GM21619 (cell line): ENCODE results near the gene NAA40.

Experiments used
- ATAC-seq: cut with Tn5 transposase; IDR thresholded peaks from one replicate; pipeline ENCODE4 v1.9.1; 2021; ENCODE audit not compliant: unreplicated experiment

Gene NAA40

GRCh38 chr11:63986156-63986931 is 47.5 kb downstream of the NAA40 start, which contains the start of gene OTUB1:
Gene OTUB1 (plus strand): TSS chr11:63986438. CDS start chr11:63986457, 19 bp downstream.
- ATAC-seq: peak; percentile 91

- no peak for ATAC-seq
Measured at GRCh38 chr11:63986932-63987513, 48.2 kb downstream of the NAA40 start.

- ATAC-seq: no peak
Measured at GRCh38 chr11:63991558-63991957, 52.8 kb downstream of the NAA40 start.

DNA sequence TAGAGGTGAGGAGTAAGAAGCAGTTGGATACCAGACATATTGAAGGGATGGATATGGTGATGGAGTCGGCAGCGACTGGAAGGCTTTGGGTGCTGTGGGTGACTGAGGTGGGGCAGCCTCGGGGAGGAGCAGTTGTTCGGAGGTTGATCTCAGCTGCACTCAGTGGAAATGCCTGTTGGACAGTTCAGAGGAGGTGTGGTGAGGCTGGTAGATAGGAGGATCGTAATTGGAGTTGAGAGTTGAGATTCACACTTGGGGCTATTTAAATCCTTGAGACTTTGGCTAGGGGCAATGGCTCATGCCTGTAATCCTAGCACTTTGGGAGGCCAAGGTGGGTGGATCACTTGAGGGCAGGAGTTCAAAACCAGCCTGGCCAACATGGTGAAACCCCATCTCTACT is 54.3 kb downstream of the NAA40 start:
- ATAC-seq: no peak

GRCh38 chr11:63993993-63994392 is 55.2 kb downstream of the NAA40 start:
- ATAC-seq: no peak

DNA sequence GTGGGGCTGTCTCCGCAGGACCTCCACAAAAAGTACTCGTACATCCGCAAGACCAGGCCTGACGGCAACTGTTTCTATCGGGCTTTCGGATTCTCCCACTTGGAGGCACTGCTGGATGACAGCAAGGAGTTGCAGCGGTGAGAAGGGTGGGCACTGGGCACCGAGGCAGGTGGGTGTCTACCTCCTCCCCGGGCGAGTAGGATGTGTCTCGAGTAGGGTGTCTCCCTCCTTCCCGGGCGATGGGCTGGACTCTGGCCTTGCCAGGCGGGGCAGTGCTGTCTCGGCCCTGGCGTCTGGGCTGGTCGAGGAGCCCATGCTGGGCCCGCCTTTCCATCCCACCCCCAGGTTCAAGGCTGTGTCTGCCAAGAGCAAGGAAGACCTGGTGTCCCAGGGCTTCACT is 57.7 kb downstream of the NAA40 start:
- ATAC-seq: no peak

DNA sequence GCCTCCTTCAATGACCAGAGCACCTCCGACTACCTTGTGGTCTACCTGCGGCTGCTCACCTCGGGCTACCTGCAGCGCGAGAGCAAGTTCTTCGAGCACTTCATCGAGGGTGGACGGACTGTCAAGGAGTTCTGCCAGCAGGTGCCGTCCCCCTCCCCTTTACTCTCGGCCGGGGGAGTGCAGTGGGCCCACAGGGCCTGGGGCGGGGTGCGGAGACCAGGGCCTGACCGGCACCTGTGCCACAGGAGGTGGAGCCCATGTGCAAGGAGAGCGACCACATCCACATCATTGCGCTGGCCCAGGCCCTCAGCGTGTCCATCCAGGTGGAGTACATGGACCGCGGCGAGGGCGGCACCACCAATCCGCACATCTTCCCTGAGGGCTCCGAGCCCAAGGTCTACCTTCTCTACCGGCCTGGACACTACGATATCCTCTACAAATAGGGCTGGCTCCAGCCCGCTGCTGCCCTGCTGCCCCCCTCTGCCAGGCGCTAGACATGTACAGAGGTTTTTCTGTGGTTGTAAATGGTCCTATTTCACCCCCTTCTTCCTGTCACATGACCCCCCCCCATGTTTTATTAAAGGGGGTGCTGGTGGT is 58.4 kb downstream of the NAA40 start:
- no peak for ATAC-seq

DNA sequence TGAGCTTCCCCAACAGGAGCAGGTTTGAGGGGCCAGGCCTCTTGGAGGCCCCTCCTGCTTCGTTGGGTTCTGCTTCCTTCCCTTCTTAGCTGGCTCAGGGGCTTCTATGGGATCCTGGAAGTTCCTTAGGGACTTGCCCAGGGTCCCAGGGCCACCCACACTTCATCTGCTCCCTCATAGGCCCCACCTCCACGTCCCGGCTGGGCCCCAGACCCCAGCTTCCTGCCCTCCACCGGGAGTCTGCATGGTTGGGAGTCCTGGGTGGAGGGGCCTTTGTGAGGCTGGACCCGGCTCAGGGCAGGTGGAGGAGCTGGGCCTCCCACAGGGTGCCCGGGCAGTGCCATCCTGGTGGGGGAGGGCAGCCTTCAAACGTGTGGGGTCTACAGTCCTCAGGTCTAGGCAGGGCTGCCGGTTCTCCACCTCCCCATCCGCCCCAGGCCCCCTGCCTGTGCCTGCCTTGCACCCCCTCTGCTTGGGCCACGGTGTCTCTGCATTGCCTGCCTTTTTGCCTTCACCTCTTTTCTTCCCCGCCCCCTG is 59.1 kb downstream of the NAA40 start:
- ATAC-seq: no peak

- no peak for ATAC-seq
Measured at GRCh38 chr11:63998558-63999348, 60.0 kb downstream of the NAA40 start.

GRCh38 chr11:63999349-64000025 is 60.7 kb downstream of the NAA40 start:
- ATAC-seq: no peak

- peak; percentile 72 for ATAC-seq
Measured at GRCh38 chr11:64000026-64000739, 61.4 kb downstream of the NAA40 start.

DNA sequence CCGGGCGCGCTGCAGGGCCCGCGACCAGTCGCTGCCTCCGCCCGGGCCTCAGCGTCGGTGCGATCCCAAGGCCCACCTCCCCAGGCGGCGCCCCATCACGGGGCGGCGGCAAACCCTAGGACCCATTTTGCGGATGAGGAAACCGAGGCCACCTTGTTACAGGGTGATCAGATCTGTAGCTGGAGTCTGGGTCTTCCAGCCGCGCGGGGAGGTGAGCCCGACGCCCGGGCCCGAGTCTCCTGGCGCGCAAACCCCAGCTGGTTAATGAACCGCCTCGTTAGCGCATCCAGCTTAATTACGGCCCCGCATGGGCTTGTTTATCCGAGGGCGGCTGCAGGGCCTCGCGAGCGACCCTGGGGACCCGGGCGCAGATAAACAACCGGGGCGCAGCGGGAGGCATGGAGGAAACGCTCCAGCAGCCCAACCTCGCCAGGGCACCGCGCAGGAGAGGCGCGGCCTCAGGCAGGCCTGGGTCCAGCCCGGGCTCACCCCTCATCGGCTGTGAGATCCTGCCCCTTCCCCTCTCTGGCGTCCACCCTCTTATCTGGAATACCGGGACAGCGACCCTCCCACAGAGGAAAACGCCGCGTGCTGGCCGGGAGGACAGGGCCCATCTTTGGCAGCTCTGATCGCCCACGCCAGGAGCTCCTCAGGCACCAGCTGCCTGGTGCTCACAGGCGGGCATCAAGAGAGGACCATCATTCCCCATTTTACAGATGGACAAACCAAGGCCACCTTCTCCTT is 62.1 kb downstream of the NAA40 start:
- no peak for ATAC-seq

GRCh38 chr11:64001484-64002420 is 63.0 kb downstream of the NAA40 start:
- no peak for ATAC-seq

- no peak for ATAC-seq
Measured at GRCh38 chr11:64003807-64004589, 65.2 kb downstream of the NAA40 start.

DNA sequence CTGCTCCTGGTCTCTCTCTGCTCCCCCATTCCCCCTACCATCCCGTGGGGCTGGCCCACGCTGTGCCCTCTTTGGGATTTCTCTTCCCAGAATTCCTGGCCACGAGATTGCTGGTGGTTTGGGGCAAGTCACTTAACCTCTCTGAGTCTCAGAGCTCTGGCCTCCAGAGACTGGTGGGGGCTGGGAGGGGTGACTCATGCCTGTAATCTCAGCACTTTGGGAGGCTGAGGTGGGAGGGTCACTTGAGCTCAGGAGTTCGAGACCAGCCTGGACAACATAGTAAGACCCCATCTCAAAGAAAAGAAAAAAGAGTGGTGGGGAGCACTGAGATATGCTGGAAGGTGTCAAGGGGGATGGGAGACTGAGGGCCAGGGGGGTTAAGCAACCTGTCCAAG is 65.8 kb downstream of the NAA40 start:
- ATAC-seq: no peak

GRCh38 chr11:64005691-64006090 is 66.9 kb downstream of the NAA40 start:
- no peak for ATAC-seq

- ATAC-seq: no peak
Measured at GRCh38 chr11:64006398-64006797, 67.6 kb downstream of the NAA40 start.
